Activated T-cell treated with anti-CD3 and anti-CD28 coated beads for 48 hours (primary cell): Measurements from ENCODE around the gene ZNF134.

Experiments used
- DNase-seq: peaks from one replicate; pipeline ENCODE4 v3.0.0-alpha.2; 2020; ENCODE audit warnings: low read depth

The ZNF134 gene

DNA sequence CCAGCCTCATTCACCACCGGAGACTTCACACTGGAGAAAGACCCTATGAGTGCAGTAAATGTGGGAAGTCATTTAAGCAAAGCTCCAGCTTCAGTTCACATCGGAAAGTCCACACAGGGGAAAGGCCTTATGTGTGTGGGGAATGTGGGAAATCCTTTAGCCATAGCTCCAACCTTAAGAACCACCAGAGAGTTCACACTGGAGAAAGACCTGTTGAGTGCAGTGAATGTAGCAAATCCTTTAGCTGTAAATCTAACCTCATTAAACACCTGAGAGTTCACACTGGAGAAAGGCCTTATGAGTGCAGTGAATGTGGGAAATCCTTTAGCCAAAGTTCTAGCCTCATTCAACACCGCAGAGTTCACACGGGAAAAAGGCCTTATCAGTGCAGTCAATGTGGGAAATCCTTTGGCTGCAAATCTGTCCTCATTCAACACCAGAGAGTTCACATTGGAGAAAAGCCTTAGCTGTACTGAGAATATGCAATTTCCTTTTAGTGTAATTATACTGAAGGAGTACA is 27.7 kb downstream of the ZNF134 start:
- DNase-seq = no peak

DNA sequence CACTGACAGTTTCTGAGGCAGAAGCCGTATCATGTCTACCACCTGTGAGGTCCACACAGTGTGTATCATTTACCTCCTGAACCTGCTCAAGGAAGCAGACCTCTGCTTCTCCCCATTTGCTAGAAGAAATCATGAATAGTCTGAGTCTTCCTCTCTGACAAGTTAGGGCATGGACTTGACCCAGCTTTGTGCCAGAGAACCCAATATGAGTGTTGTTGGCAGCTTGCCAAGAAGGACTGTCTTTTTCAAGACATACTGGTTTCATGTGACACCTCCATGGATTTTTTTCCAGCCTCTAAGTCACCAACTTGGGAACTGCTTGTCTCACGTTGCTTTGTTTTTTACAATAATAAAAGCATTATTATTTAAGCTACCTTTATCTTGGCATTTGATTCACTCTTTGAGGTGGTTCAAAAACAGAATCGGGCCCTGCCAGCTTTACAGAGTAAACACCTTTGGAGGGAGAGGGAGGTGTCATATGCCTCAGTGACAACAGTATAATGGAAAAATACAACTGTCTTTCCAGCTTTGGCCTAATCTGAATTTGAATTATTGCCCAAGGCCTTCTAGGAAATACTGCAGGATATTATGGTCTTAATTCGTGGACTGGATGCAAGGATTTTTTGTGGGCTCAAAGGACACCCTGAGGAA is 28.5 kb downstream of the ZNF134 start:
- no peak for DNase-seq

DNA sequence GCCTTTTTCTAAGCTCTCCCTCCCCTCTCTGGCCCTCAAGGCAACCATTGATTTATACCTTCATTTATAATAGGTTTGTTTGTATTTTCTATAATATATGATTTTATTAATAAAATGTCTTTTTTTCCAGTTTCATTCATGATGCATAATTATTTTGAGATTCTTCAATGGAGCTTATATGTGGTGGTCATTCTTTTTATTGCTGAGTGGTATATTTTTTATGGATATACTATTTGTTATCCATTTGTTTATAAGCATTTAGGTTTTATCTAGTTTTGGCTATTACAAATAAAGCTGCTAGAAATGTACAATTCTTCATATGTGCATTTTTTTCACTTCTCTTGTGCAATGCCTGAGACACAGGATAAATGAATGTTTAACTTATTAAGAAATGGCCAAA is 29.7 kb downstream of the ZNF134 start:
- DNase-seq = no peak

DNA sequence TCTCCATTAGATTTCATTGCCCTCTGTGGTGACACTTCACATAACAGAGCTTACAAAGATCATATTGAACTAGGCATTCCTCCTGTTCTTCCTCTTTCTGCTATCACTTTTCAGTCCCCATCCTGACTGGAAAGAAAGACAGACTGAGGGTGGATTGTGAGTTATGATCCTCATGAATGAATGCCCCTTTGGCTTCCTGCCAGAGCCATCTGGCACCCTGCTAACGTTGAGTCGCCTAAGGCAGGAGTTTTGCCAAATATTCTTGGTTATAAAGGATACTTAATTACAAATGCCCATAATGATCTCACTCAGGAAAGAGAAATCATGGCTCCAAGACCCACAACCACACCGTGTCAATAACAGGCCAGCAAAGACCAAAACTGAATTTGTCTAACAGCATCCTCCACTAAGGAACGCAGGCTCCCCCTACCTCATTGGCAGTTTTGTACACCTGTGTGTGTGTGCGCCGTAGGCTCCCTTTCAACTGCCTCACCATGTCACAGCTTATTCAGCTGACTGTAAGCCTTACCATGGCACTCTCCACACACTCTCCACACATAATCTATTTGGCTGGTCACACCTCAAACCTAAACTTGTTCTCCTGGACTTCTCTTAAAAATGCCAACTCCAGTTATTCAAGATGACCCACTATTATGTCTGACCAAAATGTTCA is 34.4 kb downstream of the ZNF134 start:
- DNase-seq = no peak

DNA sequence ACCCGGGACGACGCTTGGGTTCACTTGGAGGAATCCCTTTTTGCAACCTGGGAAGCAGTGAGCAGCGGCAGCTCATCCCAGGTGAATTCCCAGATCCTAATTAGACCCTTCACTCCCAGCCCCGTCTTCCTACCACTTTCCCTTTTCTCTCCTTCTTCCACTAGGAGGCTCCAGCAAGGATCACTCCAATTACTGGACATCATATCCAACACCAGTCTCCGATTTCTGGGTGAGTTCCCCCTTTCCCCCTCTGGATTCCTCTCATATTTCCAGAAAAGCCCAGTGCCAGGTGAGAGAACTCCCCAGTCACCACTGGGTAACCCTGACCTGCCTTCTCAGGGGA is 37.6 kb downstream of the ZNF134 start:
- DNase-seq = no peak

DNA sequence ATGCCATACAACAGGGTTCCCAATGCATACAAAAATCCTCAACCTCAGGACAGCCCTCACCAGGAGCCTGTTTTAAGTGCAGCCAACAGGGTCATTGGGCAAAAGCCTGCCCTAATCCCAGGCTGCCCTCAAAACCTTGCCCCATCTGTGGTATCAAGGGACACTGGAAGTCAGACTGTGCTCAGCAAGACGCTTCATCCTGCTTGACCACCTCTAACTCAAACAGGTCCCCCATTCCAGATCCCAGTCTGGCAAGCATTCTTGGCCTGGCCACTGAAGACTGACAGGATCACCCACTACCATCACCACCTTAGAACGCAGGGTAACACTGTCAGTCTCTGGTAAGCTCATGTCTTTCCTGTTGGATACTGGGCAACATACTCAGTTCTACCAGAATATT is 39.6 kb downstream of the ZNF134 start:
- DNase-seq = no peak

DNA sequence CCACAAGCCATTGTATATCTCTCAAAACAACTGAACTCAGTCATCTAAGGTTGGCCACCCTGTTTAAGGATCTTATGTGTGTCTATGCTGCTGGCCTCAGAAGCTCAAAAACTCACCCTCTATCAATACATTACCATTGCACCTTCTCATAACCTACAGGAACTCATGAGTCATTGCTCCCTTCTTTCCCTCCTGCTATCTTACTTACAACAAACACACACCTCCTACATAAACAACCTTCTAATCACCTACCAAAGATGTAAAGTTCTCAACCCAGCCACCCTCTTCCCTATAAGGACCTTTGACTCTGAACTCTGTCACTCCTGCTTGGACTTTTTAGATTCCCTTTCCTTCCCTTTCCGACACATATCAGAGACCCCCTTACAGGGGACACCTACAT is 41.4 kb downstream of the ZNF134 start:
- no peak for DNase-seq

DNA sequence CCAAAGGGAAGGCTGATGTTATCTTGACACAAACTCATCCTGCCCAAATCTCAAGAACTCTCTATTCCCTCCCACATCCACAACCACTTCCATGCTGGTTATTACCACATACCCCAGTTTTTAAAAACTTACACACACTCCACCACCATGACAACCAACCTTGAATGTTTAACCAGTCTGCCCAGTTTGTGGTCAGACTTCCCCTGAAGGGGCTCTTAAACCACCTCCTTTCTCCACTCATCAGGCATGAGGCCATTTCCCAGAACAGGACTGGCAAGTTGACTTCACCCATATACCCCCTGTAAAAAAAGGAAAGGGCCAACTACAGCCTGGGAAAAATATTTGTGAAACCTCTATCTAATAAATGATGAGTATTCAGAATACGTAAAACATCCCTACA is 42.3 kb downstream of the ZNF134 start:
- no peak for DNase-seq

DNA sequence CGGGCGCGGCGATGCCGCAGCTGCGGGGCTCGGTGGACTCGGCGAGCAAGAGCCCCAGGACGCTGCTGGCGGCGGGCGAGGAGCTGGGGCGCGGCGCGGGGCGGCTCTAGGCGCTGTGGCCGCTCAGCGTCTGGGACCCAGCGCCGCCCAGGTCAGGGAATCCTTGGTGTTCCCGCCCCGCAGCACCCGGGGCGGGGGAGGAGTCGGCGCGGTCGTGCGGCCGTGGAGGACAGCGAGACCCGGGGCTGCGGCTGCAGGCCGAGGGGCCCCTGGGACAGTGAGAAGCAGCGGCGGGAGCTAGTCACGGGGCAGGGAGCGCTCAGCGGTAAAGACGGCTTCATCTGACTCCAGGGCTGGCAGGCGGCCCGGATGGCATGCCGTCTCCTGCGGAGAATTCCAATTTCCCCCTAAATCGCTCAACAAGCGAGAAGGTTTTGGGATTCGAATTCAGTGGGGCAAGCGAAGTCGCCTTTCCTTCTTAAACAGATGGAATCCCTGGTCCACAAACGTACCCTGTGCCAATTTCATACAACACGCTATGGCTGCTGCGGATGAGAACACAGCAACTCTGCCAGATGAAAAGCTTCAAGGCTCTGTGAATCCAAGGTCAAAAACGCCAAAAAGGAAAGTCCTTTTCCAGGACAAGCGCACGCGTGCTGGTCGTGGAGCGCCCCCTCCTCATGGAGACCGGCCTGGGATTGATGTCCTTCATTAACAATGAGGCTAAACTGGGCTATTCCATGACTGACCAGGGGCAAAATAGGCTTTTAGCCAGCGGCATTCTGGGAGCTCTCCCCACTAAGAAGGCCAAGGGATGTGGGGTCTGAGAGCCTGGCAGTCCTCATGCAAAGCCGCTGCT is 50.5 kb downstream of the ZNF134 start:
- DNase-seq = no peak

DNA sequence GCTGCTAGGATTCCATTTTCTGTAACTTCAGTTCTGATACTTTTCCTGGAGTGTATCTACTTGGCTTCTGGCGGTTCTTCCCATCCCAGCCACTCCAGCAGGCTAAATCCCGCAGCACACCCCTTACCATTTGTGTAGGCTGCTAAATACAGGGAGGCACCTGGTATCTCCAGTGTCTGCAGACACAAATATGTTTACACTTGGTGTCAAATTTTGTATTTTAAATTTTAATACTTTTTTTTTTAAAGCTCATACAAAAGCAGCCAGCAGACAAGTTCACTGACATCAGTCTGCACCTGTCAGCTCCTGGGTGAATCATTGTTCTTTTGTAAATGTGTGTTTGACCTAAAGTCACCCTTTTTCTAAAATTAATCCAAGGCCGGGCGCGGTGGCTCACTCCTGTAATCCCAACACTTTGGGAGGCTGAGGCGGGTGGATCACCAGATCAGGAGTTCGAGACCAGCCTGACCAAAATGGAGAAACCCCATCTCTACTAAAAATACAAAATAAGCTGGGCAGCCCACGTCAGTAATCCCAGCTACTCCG is 51.3 kb downstream of the ZNF134 start:
- DNase-seq = no peak

DNA sequence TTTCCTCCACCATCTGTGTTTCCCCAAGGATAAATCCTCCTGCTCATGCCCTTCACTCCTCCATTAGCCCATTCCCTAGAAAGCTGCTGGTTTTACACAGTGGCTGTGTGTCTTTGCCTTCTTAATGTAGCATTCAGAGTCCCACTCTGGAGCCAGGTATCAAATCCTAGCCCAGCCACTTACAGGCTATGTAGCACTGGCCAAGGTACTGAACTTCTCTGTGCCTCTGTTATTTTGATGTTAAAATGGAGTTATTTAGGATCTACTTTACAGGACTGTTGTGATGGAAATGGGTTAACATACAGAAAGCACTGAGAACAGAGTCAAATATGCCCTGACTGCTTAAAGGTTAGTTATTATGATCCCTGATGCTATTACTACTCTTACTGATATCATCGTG is 53.2 kb downstream of the ZNF134 start:
- DNase-seq = no peak

DNA sequence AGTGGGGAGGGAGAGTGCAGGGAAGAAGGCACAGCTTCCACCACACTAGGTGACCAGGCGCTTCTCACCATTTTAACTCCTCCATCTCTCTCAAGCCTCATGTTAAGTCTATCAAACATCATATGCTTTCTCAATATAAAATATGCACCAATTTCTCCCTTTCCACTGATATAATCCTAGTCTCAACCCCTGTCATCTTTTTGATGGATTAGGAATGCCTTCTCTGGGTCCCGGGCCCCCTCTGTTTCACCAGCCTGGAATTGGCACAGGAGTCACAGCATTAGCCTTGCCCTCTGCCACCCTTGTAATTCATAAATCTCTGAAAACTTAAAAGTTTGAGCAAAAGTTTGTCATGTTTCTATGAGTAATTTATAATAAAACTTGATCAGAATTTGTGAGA is 54.6 kb downstream of the ZNF134 start, which contains the start of gene ZSCAN4:
ZSCAN4 (plus strand) TSS at position 301 of the 400 bp plus-strand sequence. CDS start 7,211 bp downstream, outside the sequence.
- DNase-seq = no peak

DNA sequence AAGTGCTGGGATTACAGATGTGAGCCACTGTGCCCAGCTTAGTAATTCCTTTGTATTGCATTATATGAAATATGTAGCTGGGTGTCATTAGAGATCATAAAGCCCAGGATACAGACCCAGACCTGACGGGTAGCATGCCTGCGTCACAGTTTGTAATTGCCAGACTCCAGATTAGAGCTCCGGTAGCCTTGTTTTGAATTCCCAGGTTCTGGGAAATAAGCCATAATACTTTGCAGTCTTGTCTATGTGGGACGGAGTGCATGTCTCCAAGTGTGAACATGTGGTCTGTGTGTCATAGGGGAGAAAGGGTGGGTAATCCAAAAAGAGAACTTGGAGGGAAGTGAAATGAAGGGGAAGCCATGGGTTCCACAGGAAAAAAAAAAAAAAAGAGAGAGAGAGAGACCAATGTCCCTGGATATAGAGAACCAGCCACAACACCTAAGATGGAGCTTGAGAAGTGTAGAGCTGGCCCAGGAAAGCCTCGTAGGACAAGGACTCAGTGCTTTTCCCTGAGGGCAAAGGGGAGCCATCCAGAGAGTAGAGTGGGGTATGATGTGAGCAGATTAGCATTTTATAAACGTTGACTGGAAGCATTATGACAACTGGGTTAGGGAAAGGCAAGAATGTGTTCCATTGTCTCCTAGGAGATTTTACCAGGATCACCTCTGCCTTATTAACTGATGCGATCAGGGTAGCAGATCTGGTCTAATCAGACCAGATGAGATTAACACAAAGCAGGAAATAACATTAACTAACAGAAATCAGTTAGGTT is 57.3 kb downstream of the ZNF134 start:
- no peak for DNase-seq

DNA sequence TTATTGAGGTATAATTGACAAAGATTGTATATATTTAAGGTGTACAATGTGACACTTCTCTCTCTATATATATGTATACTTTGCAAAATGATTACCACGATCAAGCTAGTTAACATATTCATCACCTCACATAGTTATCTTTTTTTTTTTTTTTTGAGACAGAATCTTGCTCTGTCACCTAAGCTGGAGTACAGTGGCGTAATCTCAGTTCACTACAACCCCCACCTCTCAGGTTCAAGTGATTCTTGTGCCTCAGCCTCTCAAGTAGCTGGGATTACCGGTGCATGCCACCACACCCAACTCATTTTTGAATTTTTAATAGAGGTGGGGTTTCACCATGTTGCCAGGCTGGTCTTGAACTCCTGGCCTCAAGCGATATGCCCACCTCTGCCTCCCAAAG is 58.4 kb downstream of the ZNF134 start:
- DNase-seq = no peak
